DMS114 treated with DMSO at 0.1 percent for 48 hours (cell line): ENCODE data around the gene KRT75.
"Not testable (repeated sequence)": the region's sequence is repeated elsewhere in the genome, so short reads cannot be mapped to it uniquely, and the experiment has no call there.

Source experiments
- DNase-seq: peaks from one replicate; lab custom pipeline; 2025; ENCODE audit not compliant: unreplicated experiment; lab: John Stamatoyannopoulos, UW

The KRT75 gene

DNA sequence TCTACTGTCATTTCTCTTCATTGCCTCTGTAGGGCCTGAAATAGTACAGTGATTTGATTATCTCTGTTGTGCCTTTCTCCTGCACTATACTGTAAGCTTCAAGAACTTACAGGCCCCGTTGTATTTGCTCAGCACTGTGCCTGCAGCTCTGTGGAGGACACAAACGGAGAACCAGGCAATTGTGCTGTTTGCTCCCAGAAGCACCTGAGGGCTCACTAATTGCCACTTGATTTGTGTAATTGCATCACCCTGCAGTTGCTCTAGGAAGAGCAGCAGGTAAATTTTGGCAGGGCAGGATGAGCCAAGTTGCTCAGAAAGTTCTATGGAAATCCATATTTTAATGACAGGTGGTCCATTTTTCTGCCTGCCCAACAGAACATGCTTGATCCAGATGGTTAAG lies 16.4 kb downstream of the KRT75 start:
- no peak for DNase-seq

GRCh38 chr12:52416795-52417194 lies 17.4 kb downstream of the KRT75 start:
- no peak for DNase-seq

DNA sequence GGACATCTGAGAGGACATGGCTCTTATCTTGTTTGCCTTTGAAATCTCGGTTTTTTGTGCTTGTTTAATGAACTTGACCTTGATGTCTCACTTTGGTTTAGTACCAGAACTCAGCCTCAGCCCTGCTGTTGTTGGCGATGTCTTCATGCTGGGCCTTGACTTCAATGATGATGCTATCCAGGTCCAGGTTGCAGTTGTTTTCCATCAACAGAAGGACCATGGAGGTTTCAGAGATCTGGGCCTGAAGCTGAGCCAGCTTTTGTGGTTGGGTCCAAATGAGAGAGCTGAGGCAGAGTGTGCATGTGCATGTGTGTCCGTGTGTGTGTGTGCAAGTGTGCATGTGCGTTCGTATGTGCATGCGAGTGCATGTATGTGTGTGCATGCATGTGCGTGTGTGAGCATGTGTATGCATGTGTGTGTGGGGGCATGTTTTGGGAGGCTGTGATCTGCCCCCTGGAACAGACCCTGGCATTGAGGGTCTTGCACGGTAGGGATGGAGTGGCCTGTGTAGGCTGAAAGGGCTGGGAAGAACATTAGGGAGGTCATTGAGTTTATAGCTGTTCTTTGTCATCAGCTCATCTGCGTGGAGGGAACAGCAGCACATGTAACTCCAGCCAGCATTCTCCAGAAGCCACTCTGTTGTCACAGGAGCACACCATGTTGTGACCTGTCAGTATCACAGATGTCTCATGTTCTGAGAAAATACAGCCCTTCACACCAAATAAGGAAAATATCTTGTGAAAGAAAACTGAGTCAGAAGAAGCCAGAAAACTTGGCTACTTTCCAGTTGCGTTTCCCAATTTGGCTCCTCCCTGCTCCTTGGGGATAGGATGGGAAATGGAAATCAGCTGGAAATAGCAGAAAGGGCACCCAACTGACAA lies 18.1 kb downstream of the KRT75 start:
- DNase-seq: no peak

GRCh38 chr12:52414936-52415335 lies 19.2 kb downstream of the KRT75 start:
- no peak for DNase-seq

GRCh38 chr12:52413782-52414345 lies 20.3 kb downstream of the KRT75 start:
- DNase-seq: no peak

GRCh38 chr12:52413202-52413601 lies 21.0 kb downstream of the KRT75 start:
- no peak for DNase-seq

DNA sequence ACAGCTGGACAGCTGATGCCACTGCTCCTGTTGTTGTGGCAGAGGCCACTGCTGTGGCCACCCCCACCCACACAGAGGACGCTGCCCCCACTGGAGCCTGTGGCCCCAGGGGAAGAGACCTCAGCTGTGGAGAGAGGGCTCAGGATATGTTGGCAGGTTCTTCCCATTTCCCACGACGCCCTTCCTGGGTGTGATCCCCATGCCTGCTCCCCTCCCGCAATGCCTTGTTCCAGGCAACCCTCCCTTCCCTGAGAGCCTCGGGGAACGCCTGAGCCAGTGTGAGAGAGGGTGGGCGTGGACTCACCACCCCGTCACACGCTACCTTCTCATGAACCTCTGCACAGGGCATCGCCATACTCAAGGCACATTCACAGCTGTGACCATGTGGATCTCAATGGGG lies 22.4 kb downstream of the KRT75 start:
- DNase-seq: no peak

DNA sequence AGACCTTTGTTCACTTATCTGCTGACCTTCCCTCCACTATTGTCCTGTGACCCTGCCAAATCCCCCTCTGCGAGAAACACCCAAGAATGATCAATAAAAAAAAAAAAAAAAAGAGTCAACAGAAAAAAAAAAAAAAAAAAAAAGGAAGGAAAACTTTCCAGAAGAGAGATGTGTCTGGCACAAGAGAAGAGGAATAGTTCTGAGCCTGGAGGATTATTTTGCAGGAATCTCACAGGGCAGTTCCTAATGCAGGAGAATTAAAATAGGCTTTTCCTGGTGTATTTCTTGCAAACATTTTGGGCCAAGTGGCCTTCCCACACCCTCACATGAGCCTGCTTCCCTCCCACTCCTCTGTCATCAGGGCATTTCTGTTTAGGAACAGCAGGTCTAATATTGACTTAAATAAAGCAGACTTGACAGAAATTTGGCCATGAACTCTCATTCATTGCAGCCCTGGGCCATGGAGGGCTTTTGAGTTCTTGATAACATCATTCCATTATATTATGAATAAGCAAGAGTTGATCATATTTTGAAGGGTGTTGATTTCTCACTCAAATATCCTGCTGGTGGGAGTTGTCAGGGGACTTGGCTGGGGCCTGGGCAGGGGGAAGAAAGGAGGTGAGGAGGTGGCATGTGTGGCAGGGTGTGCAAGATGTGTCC lies 23.5 kb downstream of the KRT75 start:
- not testable (repeated sequence) for DNase-seq

- DNase-seq: no peak
These were observed 26.3 kb downstream of the KRT75 start for GRCh38 chr12:52407918-52408317.

GRCh38 chr12:52405922-52406385 lies 28.2 kb downstream of the KRT75 start, which contains the start of gene KRT82:
TSS of gene KRT82 (minus strand) at chr12:52406335. CDS start at chr12:52406277, 58 bp downstream.
- DNase-seq: no peak

GRCh38 chr12:52404951-52405350 lies 29.2 kb downstream of the KRT75 start:
- no peak for DNase-seq

DNA sequence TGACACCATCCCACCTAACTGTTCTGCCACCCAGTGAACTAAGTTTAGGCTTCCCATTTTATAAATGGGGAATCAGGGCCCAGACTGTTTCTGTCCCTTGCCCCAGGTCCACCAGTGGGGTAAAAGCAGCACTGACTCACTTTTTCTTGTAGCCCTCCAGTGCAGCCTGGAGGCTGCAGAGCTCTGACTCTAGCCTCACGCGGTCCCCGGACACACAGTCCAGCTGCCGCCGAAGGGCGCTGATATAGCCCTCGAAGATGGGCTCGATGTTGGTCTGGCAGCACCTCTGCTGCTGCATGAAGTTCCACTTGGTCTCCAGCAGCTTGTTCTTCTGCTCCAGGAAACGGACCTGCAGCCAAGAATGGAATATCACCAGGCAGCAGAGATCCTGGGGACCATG lies 30.6 kb downstream of the KRT75 start:
- DNase-seq: no peak

- DNase-seq: no peak
These were observed 31.2 kb downstream of the KRT75 start for GRCh38 chr12:52402873-52403540.

DNA sequence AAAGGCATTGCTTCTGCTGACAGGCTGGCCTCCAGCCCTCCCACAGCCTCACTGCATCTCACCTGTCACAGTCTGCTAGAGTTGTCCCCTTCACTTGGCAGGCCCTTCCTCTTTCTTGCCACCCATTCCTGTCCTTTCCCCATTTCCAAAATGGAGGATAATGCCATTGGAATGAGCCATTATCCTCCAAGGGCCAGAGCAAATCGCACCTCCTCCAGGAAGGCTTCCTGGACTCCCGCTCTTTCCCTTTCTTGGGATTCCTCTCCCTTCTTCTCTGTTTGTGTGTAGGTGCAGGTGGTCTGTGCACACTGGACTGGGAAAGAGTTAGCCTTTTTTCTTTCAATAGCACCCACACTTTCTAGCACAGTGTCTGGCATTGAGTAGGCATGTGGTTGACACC lies 31.8 kb downstream of the KRT75 start:
- DNase-seq: no peak

- no peak for DNase-seq
These were observed 32.2 kb downstream of the KRT75 start for GRCh38 chr12:52401926-52402325.

DNA sequence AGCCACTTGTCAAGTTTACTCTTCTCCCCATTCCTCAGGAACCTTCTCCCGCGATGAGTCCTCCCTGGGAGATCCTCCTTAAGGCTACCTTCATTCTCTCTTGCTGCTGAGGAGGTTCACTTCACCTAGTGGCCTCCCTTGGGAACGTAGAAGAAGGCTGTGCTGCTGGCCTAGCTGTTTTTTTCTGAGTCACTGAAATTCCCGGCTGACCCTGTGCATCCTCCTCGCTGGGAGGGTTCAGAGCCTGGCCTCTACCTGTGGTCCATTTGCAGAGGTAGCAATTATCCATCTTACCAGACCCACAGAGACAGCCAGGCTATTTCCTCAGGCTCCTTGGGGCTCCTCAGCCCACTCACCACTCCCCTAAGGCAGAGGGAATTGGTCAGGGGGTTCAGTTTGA lies 32.6 kb downstream of the KRT75 start:
- no peak for DNase-seq

GRCh38 chr12:52400906-52401305 lies 33.3 kb downstream of the KRT75 start:
- DNase-seq: no peak

GRCh38 chr12:52399756-52400155 lies 34.4 kb downstream of the KRT75 start:
- DNase-seq: no peak

- DNase-seq: no peak
These were observed 36.0 kb downstream of the KRT75 start for GRCh38 chr12:52398176-52398575.

GRCh38 chr12:52396656-52397055 lies 37.5 kb downstream of the KRT75 start:
- DNase-seq: no peak

GRCh38 chr12:52395761-52396434 lies 38.3 kb downstream of the KRT75 start:
- no peak for DNase-seq
